Measurements from ENCODE around the gene MRPS25. TPM values are rescaled to one million over a fixed set of nuclear protein-coding genes. Genes with fewer than 3 reads are reported as not detected.

MRPS25 gene
- total RNA-seq, 1 experiment from 2014 or later = 53.2 TPM

DNA sequence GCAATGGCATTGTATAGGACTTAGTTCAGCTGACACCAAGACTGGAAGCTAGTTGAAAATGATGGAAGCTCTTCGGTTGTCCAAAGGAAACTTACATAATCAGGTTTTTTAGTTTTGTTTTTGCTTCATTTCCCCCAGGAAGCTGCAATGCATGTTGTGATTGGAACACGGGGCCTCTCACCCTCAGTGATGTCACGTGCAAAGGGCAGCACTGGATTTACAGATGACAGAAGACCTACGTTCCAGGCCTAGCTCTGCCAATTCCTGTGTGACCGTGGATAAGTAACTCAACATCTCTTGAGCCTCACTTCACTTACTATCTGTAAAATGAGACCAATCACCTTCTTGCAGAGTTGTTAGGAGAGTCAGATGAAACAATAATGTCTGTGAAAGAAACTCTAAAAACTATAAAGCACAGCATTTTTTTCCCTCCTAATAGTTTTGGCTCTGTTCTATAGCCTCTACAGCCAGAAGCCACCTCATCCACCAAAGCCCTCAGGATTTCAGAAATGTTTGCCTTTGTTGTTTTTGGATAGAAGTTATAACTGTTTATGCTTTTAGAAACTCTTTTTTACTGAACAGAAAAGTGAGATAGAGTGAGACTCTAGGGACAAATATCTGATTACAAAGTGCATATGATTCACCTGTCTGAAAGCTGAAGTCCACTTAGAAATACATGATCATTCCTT is 29.2 kb upstream of the MRPS25 start:
- Histone ChIP-seq H3K23me2 (ENCODE audit: insufficient read length, low read depth, low read length, poor library complexity, severe bottlenecking) (peaks cover 12% of the 10 kb centered on the region), H3K4me1 (ENCODE audit: insufficient read depth, low read length) (peaks cover 3% of the 10 kb centered on the region; the same call in 1 of the 2 replicates), H3K27me3 (ENCODE audit: insufficient read depth, low read length) (no peaks in the 10 kb centered on the region), H3K56ac (ENCODE audit: insufficient read length, low read depth, low read length) (no peak overlapping the region), H3K4ac (ENCODE audit: low read depth, low read length) (no peak overlapping the region), H3K14ac (ENCODE audit: insufficient read depth, low read length) (no peak overlapping the region), H2BK15ac (ENCODE audit: low read depth, low read length) (no peak overlapping the region), H3T11ph (ENCODE audit: low read length) (no peak overlapping the region), H2BK120ac (ENCODE audit: low read depth, low read length, poor library complexity, severe bottlenecking) (no peak overlapping the region), H3K9me3 (ENCODE audit: control insufficient read depth, low read depth, low read length) (no peaks in the 10 kb centered on the region), H4K8ac (replicated peaks; ENCODE audit: insufficient read length, low read depth, low read length) (no peak overlapping the region), H3K23ac (ENCODE audit: insufficient read length, low read depth, low read length) (no peak overlapping the region), H3K4me2 (ENCODE audit: insufficient read depth, insufficient read length, low read length) (no peak overlapping the region), H3K79me1 (ENCODE audit: insufficient read depth, low read depth, low read length, poor library complexity, severe bottlenecking) (peaks cover 8% of the 10 kb centered on the region), H2AFZ (ENCODE audit: low read length) (no peak overlapping the region), H2AK5ac (ENCODE audit: insufficient read length, low read length) (no peak overlapping the region), H3K27ac (ENCODE audit: insufficient read length, low read depth, low read length) (no peak overlapping the region), H2BK12ac (ENCODE audit: insufficient read length, low read depth, low read length) (no peak overlapping the region), H2BK20ac (ENCODE audit: low read depth, low read length, poor library complexity, severe bottlenecking) (no peak overlapping the region), H3K9ac (ENCODE audit: extremely low read depth, insufficient read length, low read length) (no peak overlapping the region), H3K18ac (ENCODE audit: insufficient read length, low read depth, low read length) (no peak overlapping the region), H4K91ac (ENCODE audit: insufficient read length, low read depth, low read length) (no peak overlapping the region), H4K5ac (ENCODE audit: insufficient read length, low read depth, low read length) (no peak overlapping the region), H4K20me1 (ENCODE audit: control insufficient read depth, insufficient read depth, insufficient read length) (no peaks in the 10 kb centered on the region), H2BK5ac (ENCODE audit: insufficient read length, low read length) (no peak overlapping the region), H3K79me2 (ENCODE audit: insufficient read depth, low read length) (peaks cover 5% of the 10 kb centered on the region; the same call in 1 of the 2 replicates)
- Mint-ChIP-seq H3K4me3 (no peak overlapping the region), H3K27ac (no peak overlapping the region), H3K36me3 (ENCODE audit: insufficient read depth in 1 of 3, low read depth in 3 of 3) (peaks cover 4 to 31% (median 30%) of the 10 kb centered on the region in 3 experiments; a peak in 6 of 7 replicates), H3K4me1 (peaks cover 7% of the 10 kb centered on the region in 2 experiments), H3K27me3 (ENCODE audit: low read depth) (no peaks in the 10 kb centered on the region), H3K9me3 (no peaks in the 10 kb centered on the region; a peak in 1 of 5 replicates)
- no peak for DNase-seq
- TF ChIP-seq, protein P1, sequence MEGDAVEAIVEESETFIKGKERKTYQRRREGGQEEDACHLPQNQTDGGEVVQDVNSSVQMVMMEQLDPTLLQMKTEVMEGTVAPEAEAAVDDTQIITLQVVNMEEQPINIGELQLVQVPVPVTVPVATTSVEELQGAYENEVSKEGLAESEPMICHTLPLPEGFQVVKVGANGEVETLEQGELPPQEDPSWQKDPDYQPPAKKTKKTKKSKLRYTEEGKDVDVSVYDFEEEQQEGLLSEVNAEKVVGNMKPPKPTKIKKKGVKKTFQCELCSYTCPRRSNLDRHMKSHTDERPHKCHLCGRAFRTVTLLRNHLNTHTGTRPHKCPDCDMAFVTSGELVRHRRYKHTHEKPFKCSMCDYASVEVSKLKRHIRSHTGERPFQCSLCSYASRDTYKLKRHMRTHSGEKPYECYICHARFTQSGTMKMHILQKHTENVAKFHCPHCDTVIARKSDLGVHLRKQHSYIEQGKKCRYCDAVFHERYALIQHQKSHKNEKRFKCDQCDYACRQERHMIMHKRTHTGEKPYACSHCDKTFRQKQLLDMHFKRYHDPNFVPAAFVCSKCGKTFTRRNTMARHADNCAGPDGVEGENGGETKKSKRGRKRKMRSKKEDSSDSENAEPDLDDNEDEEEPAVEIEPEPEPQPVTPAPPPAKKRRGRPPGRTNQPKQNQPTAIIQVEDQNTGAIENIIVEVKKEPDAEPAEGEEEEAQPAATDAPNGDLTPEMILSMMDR (conservative IDR thresholded peaks at IDR 0.05) = no peak
- WGBS (ENCODE audit: extremely low coverage, insufficient read length, low lambda C conversion rate) = no CpG with 5 or more reads among the region's 5 CpGs

Measured in H9 (cell line).